G401 (cell line): ENCODE measurements around the gene DENND6A. TPM values are rescaled to one million over a fixed set of nuclear protein-coding genes. Genes with fewer than 3 reads are reported as not detected.

Experiments used
- DNase-seq: peaks from one replicate; pipeline ENCODE4 v3.0.0-alpha.2; 2015; ENCODE audit warnings: low spot score
- in situ Hi-C: cut with HindIII; loops from 2 replicates; pipeline ENCODE4 v1.10.0; 2016; ENCODE audit warnings: low sequenced_read_pairs, mixed read lengths
- total RNA-seq: library from RNA; depleted of rRNA; stranded (reverse); fragments of >200 nt; shearing (Covaris generic); gene quantifications from 2 replicates; pipeline ENCODE4 v1.2.3, GENCODE V29; 2014; rRNA removed

DENND6A gene
- total RNA-seq, 1 experiment from 2014 or later, result 39.9 TPM

- no peak for DNase-seq
- in situ Hi-C loops, result no loop called here
These were observed 98.7 kb downstream of the DENND6A start for GRCh38 chr3:57594144-57594543.

GRCh38 chr3:57592306-57592705 is 100.6 kb downstream of the DENND6A start:
- in situ Hi-C loops, result no loop called here
- no peak for DNase-seq

DNA sequence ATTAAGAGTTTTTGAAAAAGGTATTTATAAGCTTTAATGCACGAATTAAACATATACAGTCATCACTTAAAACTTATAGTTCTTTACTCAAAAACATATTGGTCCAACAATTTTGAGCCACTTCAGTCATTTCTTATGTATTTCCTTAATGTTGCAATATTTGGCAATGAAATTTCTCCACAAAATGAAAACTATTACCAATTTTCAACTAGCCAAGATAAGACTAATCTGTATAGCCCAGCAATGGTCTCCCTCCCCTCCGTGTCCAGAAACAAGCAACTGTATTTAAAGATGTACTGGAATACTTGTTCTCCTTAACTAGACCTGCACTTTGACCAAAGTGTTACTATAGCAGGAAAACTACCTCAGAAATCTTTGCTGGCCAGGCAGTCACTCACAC is 105.0 kb downstream of the DENND6A start:
- DNase-seq, result no peak
- in situ Hi-C loops, result no loop called here

DNA sequence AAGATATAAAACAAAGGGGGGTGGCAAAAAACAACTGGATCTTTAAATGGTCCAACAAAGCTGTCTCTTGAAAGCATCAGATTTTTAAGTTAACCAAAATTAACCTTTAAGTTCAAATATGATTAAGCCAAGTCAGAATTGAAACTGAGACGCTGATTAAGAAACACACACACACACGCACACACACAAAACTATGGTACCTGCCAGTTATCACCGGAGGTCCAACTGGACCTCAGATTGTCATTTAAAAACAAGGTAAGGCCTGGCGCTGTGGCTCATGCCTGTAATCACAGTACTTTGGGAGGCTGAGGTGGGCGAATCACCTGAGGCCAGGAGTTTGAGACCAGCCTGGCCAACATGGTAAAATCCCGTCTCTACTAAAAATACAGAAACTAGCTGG is 106.1 kb downstream of the DENND6A start:
- in situ Hi-C loops, result no loop called here
- DNase-seq, result no peak

DNA sequence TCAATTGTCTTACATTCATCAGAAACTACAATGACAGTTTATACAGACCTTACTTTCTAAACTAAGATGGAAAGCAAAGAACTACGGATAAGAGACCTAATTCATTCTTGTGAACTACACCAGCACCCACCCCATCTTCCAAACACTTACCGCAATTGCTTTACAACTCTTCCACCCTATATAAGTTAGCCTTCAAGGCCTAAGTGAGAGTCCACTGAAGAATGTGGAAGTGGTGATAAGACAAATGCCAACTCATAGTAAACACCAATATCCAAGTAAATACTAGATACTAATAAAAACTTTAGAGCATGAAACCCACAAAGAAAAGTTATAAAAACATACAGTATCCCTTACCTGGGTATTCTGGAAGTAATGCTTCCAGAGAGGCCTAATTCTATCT is 109.3 kb downstream of the DENND6A start:
- in situ Hi-C loops, result no loop called here
- DNase-seq, result no peak

GRCh38 chr3:57582474-57583168 is 110.3 kb downstream of the DENND6A start:
- no peak for DNase-seq
- in situ Hi-C loops, result no loop called here

- in situ Hi-C loops, result no loop called here
- DNase-seq, result no peak
These were observed 115.1 kb downstream of the DENND6A start for GRCh38 chr3:57577801-57578200.

GRCh38 chr3:57575966-57576626 is 116.8 kb downstream of the DENND6A start:
- no peak for DNase-seq

More at GRCh38 chr3:57575966-57576626, 116.8 kb downstream of the DENND6A start:
- in situ Hi-C loops, result no loop called here

Other genes starting within 250 kb of the DENND6A start
- gene DNAH12, start 148.7 kb downstream of the DENND6A start, total RNA-seq, result not detected in 2 replicates
- gene PDE12, start 136.8 kb downstream of the DENND6A start, total RNA-seq, result 16.7 and 18.4 TPM in 2 replicates
- 92.3 and 106 TPM in 2 replicates for gene ARF4, start 95.7 kb downstream of the DENND6A start, total RNA-seq
- 54.7 and 78.9 TPM in 2 replicates for gene SLMAP, start 63.2 kb upstream of the DENND6A start, total RNA-seq